ENCODE data around the gene CELF2. TPM values are rescaled to one million over a fixed set of nuclear protein-coding genes. Genes with fewer than 3 reads are reported as not detected.

The CELF2 gene
- total RNA-seq, 6 donors from 2014 or later = 82.7 to 193 (median 120) TPM

GRCh38 chr10:11042357-11042756 lies 24.7 kb downstream of the CELF2 start:
- no peak overlapping the region for H3K4me3 ChIP-seq
- ATAC-seq (ENCODE audit: low FRiP score in 2 of 2) (no peak), DNase-seq (no peak)
- H3K9me3 ChIP-seq = no peaks in the 10 kb centered on the region
- peaks cover 0 to 5% (median 0%) of the 10 kb centered on the region in 4 donors for H3K36me3 ChIP-seq
- no peak overlapping the region for H3K27ac ChIP-seq
- peaks cover 0 to 8% (median 3%) of the 10 kb centered on the region in 4 donors for H3K4me1 ChIP-seq
- WGBS, 2 donors = 75 to 79% methylated on average over 4 of the region's 4 CpGs
- no peaks in the 10 kb centered on the region for H3K27me3 ChIP-seq
- TF ChIP-seq POLR2A (IDR thresholded peaks at IDR 0.05) (no peak), POLR2AphosphoS5 (IDR thresholded peaks at IDR 0.05) (no peak)

- H3K4me1 ChIP-seq = peaks cover 0 to 7% (median 3%) of the 10 kb centered on the region in 4 donors
- TF ChIP-seq POLR2AphosphoS5 (IDR thresholded peaks at IDR 0.05) (no peak), EP300 (IDR thresholded peaks at IDR 0.05) (no peak), CTCF (IDR thresholded peaks at IDR 0.05) (no peak), POLR2A (IDR thresholded peaks at IDR 0.05) (no peak)
- no peaks in the 10 kb centered on the region for H3K9me3 ChIP-seq
- no peaks in the 10 kb centered on the region for H3K27me3 ChIP-seq
- peaks cover 0 to 5% (median 0%) of the 10 kb centered on the region in 4 donors for H3K36me3 ChIP-seq
- no peak overlapping the region for H3K4me3 ChIP-seq
- no peak for DNase-seq
- no peak for ATAC-seq (ENCODE audit: low FRiP score in 2 of 2)
- H3K27ac ChIP-seq = no peak overlapping the region
- 81 to 88% methylated on average over 4 of the region's 4 CpGs for WGBS, 2 donors
These were observed 25.4 kb downstream of the CELF2 start for GRCh38 chr10:11043039-11043438.

GRCh38 chr10:11043446-11044127 lies 25.9 kb downstream of the CELF2 start:
- DNase-seq = no peak
- Histone ChIP-seq H3K9me3 (no peaks in the 10 kb centered on the region), H3K27me3 (no peaks in the 10 kb centered on the region), H3K36me3 (peaks cover 0 to 5% (median 0%) of the 10 kb centered on the region in 4 donors), H3K4me1 (peaks cover 0 to 12% (median 3%) of the 10 kb centered on the region in 4 donors), H3K4me3 (no peak overlapping the region), H3K27ac (no peak overlapping the region)
- 93 to 95% methylated on average over 22 to 23 of the region's 23 CpGs for WGBS, 2 donors
- TF ChIP-seq CTCF (IDR thresholded peaks at IDR 0.05) (no peak), POLR2A (IDR thresholded peaks at IDR 0.05) (no peak), EP300 (IDR thresholded peaks at IDR 0.05) (no peak), POLR2AphosphoS5 (IDR thresholded peaks at IDR 0.05) (no peak)
- no peak for ATAC-seq (ENCODE audit: low FRiP score in 2 of 2)

GRCh38 chr10:11045487-11045886 lies 27.8 kb downstream of the CELF2 start:
- H3K4me1 ChIP-seq = peaks cover 4 to 14% (median 10%) of the 10 kb centered on the region in 4 donors
- H3K27ac ChIP-seq = no peak overlapping the region
- DNase-seq (no peak), ATAC-seq (ENCODE audit: low FRiP score in 2 of 2) (no peak)
- WGBS, 2 donors = 93 to 98% methylated on average over 3 of the region's 3 CpGs
- H3K9me3 ChIP-seq = no peaks in the 10 kb centered on the region
- no peak overlapping the region for H3K4me3 ChIP-seq
- TF ChIP-seq POLR2AphosphoS5 (IDR thresholded peaks at IDR 0.05) = no peak
- TF ChIP-seq EP300 (IDR thresholded peaks at IDR 0.05) = no peak
- no peak for TF ChIP-seq POLR2A (IDR thresholded peaks at IDR 0.05)
- no peak for TF ChIP-seq CTCF (IDR thresholded peaks at IDR 0.05)
- H3K27me3 ChIP-seq = no peaks in the 10 kb centered on the region
- H3K36me3 ChIP-seq = peaks cover 0 to 5% (median 0%) of the 10 kb centered on the region in 4 donors

GRCh38 chr10:11045995-11046775 lies 28.5 kb downstream of the CELF2 start:
- ATAC-seq (ENCODE audit: low FRiP score in 2 of 2) = peak in 1 of 2 donors; percentile 15
- TF ChIP-seq EP300 (IDR thresholded peaks at IDR 0.05) = no peak
- TF ChIP-seq POLR2AphosphoS5 (IDR thresholded peaks at IDR 0.05) = no peak
- no peak for TF ChIP-seq CTCF (IDR thresholded peaks at IDR 0.05)
- no peak for TF ChIP-seq POLR2A (IDR thresholded peaks at IDR 0.05)
- WGBS, 2 donors = 84% methylated on average over 23 of the region's 23 CpGs

More at GRCh38 chr10:11045995-11046775, 28.5 kb downstream of the CELF2 start:
- DNase-seq = no peak
- Histone ChIP-seq H3K27me3 (no peaks in the 10 kb centered on the region), H3K9me3 (no peaks in the 10 kb centered on the region), H3K4me1 (peaks cover 4 to 14% (median 11%) of the 10 kb centered on the region in 4 donors), H3K4me3 (no peak overlapping the region), H3K36me3 (peaks cover 0 to 5% (median 0%) of the 10 kb centered on the region in 4 donors), H3K27ac (no peak overlapping the region)
